PC-9 (cell line): ENCODE results near the gene C6orf118. TPM values are rescaled to one million over a fixed set of nuclear protein-coding genes. Genes with fewer than 3 reads are reported as not detected.

Source experiments
- BruUV-seq: library from RNA; stranded (reverse); fragments of 400-500 nt; replicated peaks from 2 replicates; lab custom pipeline; 2021; lab: Mats Ljungman, UMichigan
- CTCF ChIA-PET: fragments of 300-600 bp; sonication (Branson Sonifier 250); formaldehyde crosslinking; loops from one replicate; lab custom pipeline; 2022; ENCODE audit warnings: antibody characterized with exemption; lab: Charles Lee
- POLR2A ChIA-PET: fragments of 300-600 bp; sonication (Branson Sonifier 250); formaldehyde crosslinking; loops from one replicate; lab custom pipeline; 2022; ENCODE audit warnings: antibody characterized with exemption; ENCODE audit not compliant: unreplicated experiment; lab: Charles Lee
- DNase-seq, 2 experiments: peaks; one replicate each; pipeline versions ENCODE4 v3.0.0 to v3.0.0-alpha.2; 2015 to 2022; ENCODE audit warnings: mixed read lengths in 1 of 2
- H2AFZ ChIP-seq: fragments of 200-600 bp; sonication (generic); 2 replicates; pipeline ENCODE4 v1.8.1; 2017; ENCODE audit warnings: antibody characterized with exemption
- H3F3A ChIP-seq: fragments of 200-600 bp; sonication (generic); 2 replicates; pipeline ENCODE4 v1.8.1; 2017; ENCODE audit warnings: antibody characterized with exemption, mild to moderate bottlenecking, low read depth; ENCODE audit not compliant: insufficient read depth
- H3K27ac ChIP-seq: fragments of 200-600 bp; sonication (generic); 2 replicates; pipeline ENCODE4 v1.6.1; 2016; ENCODE audit warnings: mixed run types
- H3K27me3 ChIP-seq: fragments of 200-600 bp; sonication (generic); 2 replicates; pipeline ENCODE4 v1.6.1; 2016; ENCODE audit warnings: low read depth, mixed run types; ENCODE audit not compliant: insufficient read depth
- H3K36me3 ChIP-seq: fragments of 200-600 bp; sonication (generic); 2 replicates; pipeline ENCODE4 v1.6.1; 2016; ENCODE audit warnings: low read depth, mixed run types
- H3K4me1 ChIP-seq: fragments of 200-600 bp; sonication (generic); replicated peaks from 2 replicates; pipeline ENCODE4 v1.6.1; 2016; ENCODE audit warnings: mixed run types; ENCODE audit not compliant: insufficient read depth
- H3K4me2 ChIP-seq: fragments of 200-600 bp; sonication (generic); 2 replicates; pipeline ENCODE4 v1.6.1; 2017; ENCODE audit warnings: mixed run types
- H3K4me3 ChIP-seq: fragments of 200-600 bp; sonication (generic); 2 replicates; pipeline ENCODE4 v1.6.1; 2016; ENCODE audit warnings: mixed run types
- H3K79me2 ChIP-seq: fragments of 200-600 bp; sonication (generic); 2 replicates; pipeline ENCODE4 v1.6.1; 2017; ENCODE audit warnings: low read depth, mixed run types
- H3K9me2 ChIP-seq: fragments of 200-600 bp; sonication (generic); 2 replicates; pipeline ENCODE4 v1.8.1; 2017; ENCODE audit warnings: mild to moderate bottlenecking; ENCODE audit not compliant: insufficient read depth
- H3K9me3 ChIP-seq: fragments of 200-600 bp; sonication (generic); 2 replicates; pipeline ENCODE4 v1.8.1; 2016; ENCODE audit warnings: low read depth; ENCODE audit not compliant: insufficient read depth
- H4K20me1 ChIP-seq: fragments of 200-600 bp; sonication (generic); 2 replicates; pipeline ENCODE4 v1.8.1; 2017; ENCODE audit not compliant: insufficient read depth
- CTCF ChIP-seq: fragments of 200-600 bp; sonication (generic); conservative IDR thresholded peaks from 2 replicates; pipeline ENCODE4 v1.6.1; 2017; ENCODE audit warnings: mixed run types, antibody characterized with exemption, mild to moderate bottlenecking, moderate library complexity
- EZH2 ChIP-seq: fragments of 200-600 bp; sonication (generic); IDR thresholded peaks from 2 replicates; pipeline ENCODE4 v1.8.0; 2017; ENCODE audit warnings: antibody characterized with exemption, low read depth
- intact Hi-C: fragments of 100-400 bp; cut with micrococcal nuclease; formaldehyde crosslinking; loops from one replicate; pipeline ENCODE4 v1.10.0; 2022; ENCODE audit not compliant: unreplicated experiment
- total RNA-seq: library from RNA; stranded (reverse); gene quantifications from 2 replicates; pipeline ENCODE4 v1.2.3, GENCODE V29; 2021

The C6orf118 gene
- total RNA-seq, 1 experiment from 2014 or later = not detected

DNA sequence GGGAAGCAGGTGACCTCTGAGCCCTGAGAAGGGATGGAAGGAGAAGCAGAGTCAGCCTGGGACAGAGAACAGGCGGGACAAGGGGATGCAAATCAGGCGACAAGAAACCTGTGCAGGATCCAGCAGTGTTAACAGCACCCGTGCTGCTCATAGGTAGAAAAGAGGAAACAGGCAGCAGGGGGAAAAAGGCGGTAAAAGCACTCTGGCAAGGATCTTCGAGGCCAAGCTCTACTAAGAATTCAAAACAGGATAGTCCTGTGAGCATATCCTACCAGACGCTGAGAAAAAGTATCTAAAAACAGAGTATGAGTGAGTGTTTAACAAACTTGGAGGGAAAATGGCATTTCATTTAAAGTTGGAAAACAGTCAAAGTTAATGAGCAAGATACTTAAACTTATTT is 16.7 kb downstream of the C6orf118 start:
- Histone ChIP-seq H3K79me2 (no peaks in the 10 kb centered on the region), H3K27ac (no peak overlapping the region), H4K20me1 (no peaks in the 10 kb centered on the region), H3K4me2 (no peak overlapping the region), H3K4me3 (no peak overlapping the region), H3K9me3 (no peaks in the 10 kb centered on the region), H3K27me3 (peaks cover 39% of the 10 kb centered on the region), H3K9me2 (no peaks in the 10 kb centered on the region), H3F3A (no peaks in the 10 kb centered on the region), H2AFZ (no peak overlapping the region), H3K36me3 (no peaks in the 10 kb centered on the region), H3K4me1 (no peaks in the 10 kb centered on the region)
- no peak for TF ChIP-seq CTCF
- no peak for TF ChIP-seq EZH2
- BruUV-seq = no TSS peak
- CTCF ChIA-PET = no interaction called here
- intact Hi-C loops = no loop called here
- POLR2A ChIA-PET = no interaction called here
- no peak for DNase-seq

DNA sequence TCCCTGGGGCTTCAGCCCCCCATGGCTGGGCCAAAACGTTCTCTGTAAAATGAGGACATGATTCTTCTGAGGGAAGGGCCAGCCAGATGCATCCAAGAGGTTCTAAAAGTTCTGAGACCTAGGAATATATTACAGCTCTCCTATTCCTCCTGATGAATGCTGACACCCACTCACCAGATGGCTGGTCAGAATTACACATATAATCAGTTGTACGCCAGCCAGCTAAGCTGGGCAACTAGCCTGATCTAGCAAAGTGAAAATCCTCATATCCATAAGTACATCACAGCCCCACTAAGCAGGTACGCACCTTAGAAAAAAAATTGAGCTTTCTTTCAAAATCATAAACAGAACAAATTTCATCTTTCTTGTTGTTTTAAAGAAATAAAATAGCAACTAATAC is 34.8 kb downstream of the C6orf118 start:
- CTCF ChIA-PET = no interaction called here
- H3K79me2 ChIP-seq = no peaks in the 10 kb centered on the region
- intact Hi-C loops = no loop called here
- H3K9me2 ChIP-seq = no peaks in the 10 kb centered on the region
- no peaks in the 10 kb centered on the region for H3K36me3 ChIP-seq
- peaks cover 18% of the 10 kb centered on the region; the same call in 1 of the 2 replicates for H3K27me3 ChIP-seq
- H3K4me3 ChIP-seq = no peak overlapping the region
- H3K27ac ChIP-seq = no peak overlapping the region
- TF ChIP-seq CTCF (no peak), EZH2 (no peak)
- H3F3A ChIP-seq = no peaks in the 10 kb centered on the region
- H3K4me2 ChIP-seq = no peak overlapping the region
- no peak for DNase-seq
- no peaks in the 10 kb centered on the region for H3K9me3 ChIP-seq
- POLR2A ChIA-PET = no interaction called here
- no peaks in the 10 kb centered on the region for H4K20me1 ChIP-seq
- H3K4me1 ChIP-seq = no peaks in the 10 kb centered on the region
- no TSS peak for BruUV-seq
- H2AFZ ChIP-seq = no peak overlapping the region

DNA sequence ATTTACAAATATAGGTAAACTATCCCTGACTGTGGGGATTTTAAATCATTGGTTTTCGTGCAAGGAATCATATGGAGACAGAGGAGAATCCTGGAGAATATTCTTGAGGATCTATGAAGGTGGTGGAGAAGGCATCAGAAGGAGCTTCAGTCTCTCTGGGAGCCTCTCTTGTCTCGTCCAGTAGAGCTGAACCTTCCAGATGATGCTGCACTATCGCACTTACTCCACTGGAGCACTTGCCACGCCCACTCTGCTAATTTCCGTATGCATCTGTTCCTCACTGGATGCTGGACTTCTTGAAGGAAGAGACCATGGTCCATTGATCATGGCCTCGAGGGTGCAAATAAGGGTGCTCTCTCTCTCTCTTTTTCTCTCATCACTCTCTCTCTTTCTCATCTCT is 36.8 kb downstream of the C6orf118 start:
- Histone ChIP-seq H3K79me2 (no peaks in the 10 kb centered on the region), H2AFZ (no peak overlapping the region), H3F3A (no peaks in the 10 kb centered on the region), H3K9me2 (no peaks in the 10 kb centered on the region), H3K27me3 (peaks cover 18% of the 10 kb centered on the region; the same call in 1 of the 2 replicates), H3K27ac (no peak overlapping the region), H4K20me1 (no peaks in the 10 kb centered on the region), H3K9me3 (no peaks in the 10 kb centered on the region), H3K4me1 (no peaks in the 10 kb centered on the region), H3K4me2 (no peak overlapping the region), H3K4me3 (no peak overlapping the region), H3K36me3 (no peaks in the 10 kb centered on the region)
- POLR2A ChIA-PET = no interaction called here
- TF ChIP-seq CTCF = no peak
- no peak for TF ChIP-seq EZH2
- no TSS peak for BruUV-seq
- DNase-seq = no peak
- intact Hi-C loops = no loop called here
- CTCF ChIA-PET = no interaction called here
